AG10803 (cell line): ENCODE measurements around the gene NARS2.
A peak's percentile ranks its signal among the peaks of the same experiment; 100 is the strongest.

Experiments
- DNase-seq: peaks from one replicate; pipeline ENCODE4 v3.0.0; 2010; ENCODE audit warnings: low read depth
- H3K4me3 ChIP-seq: 2 replicates; pipeline ENCODE4 v1.5.1; 2011; ENCODE audit warnings: mild to moderate bottlenecking, low read length, control low read depth
- CTCF ChIP-seq: conservative IDR thresholded peaks from 2 replicates; pipeline ENCODE4 v1.5.1; 2011; ENCODE audit warnings: mild to moderate bottlenecking, low read length, control low read depth, inconsistent platforms

Gene NARS2

DNA sequence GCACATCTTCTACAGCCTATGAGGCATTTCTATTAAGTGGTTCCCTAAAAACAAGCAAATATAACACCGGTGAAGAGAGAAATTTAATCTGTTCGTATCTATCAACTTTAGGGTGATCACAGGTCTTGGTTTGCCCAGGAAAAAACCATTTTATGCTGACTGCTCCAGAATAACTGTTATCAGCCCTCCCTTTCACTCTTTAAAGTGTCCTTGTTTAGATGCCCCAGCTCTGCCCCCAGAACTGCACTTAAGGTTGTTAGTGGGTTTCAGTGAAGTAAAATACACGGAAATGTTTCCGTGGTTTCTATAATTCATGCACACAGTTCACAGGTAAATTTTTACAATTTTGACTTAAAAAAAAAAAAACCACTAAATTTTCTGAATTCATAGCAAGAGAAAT, 70.0 kb downstream of the NARS2 start:
- no peak for TF ChIP-seq CTCF
- DNase-seq: no peak
- no peak overlapping the region for H3K4me3 ChIP-seq

GRCh38 chr11:78504181-78504580, 70.5 kb downstream of the NARS2 start:
- no peak for TF ChIP-seq CTCF
- no peak overlapping the region for H3K4me3 ChIP-seq
- no peak for DNase-seq

DNA sequence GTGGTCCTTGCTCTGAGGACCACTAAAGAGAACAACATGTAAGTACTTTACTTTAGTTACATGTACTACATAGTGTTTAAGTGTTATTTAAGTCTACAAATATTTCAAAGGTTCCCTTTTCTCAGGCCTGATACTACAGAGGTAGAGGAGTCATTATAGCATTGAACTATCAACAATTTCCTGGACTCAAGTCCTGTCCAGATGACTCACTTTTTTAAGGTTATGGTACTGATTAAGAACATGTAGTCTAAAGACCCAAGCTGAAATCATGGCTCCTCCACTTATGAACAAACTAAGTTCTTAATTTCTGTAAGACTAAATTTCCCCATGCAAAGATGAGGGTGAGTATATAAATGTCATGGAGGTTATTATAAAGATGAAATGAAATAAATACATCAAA, 74.7 kb downstream of the NARS2 start:
- TF ChIP-seq CTCF: no peak
- peak; percentile 21 for DNase-seq
- H3K4me3 ChIP-seq: no peak overlapping the region

DNA sequence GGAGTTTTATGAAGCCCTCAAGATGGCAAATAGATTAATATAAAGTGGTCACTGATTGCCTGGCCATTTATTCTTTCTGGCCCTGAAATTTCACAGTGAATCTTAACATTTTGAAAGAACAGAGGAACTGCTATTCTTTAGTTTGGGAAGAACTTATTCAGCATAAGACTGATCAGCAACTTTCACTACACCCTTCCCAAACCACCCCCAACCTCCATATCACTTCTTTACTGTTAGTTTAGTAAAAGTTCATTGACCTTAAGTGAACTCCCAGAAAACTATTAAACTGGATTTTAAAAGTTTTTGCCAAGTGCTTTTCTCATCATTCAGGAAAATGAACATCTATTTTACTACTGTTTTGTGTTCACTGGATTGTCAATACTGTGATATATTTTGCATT, 77.4 kb downstream of the NARS2 start:
- DNase-seq: no peak
- H3K4me3 ChIP-seq: no peak overlapping the region
- TF ChIP-seq CTCF: no peak

DNA sequence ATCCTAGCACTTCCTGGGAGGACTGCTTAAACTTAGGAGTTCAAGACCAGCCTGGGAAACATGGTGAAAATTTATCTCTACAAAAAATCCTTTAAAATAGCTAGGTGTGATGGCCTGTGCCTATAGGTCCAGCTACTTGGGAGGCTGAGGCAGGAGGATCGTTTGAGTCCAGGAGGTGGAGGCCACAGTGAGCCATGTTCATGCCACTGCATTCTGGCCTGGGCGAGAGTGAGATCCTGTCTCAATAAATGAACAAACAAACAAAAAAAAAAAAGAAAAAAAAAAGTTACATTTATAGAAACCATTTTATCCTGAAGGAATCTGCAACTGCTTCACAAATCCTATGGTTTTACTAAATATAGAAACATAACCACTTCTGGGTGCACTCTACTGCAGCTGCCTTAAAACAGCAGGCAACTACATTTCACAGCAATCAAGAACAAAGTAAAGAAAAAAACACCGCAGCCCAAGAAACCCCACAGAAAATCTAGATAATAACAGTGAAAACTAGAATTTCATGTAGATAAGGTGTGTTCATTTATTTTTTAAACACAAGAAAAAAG, 81.2 kb downstream of the NARS2 start:
- no peak for DNase-seq
- TF ChIP-seq CTCF: no peak
- H3K4me3 ChIP-seq: no peak overlapping the region

- no peak for DNase-seq
- no peak overlapping the region for H3K4me3 ChIP-seq
- no peak for TF ChIP-seq CTCF
These were observed 81.7 kb downstream of the NARS2 start for GRCh38 chr11:78492973-78493372.

DNA sequence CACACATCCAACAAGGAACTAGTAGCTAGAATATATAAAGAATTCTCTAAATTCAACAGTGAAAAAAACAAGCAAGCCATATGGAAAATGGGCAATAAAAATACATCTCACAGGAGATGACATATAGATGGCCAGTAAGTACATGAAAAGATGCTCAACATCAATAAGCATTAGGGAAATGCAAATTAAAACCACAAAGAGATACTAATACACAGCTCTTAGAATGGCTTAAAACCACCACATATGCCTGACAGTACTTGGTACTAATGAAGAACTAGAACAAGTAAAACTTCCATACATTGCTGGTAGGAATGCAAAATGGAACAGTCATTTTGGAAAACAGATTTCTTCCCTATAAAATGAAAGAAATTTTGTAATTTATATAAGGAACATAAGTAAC, 85.5 kb downstream of the NARS2 start:
- no peak for DNase-seq
- H3K4me3 ChIP-seq: no peak overlapping the region
- TF ChIP-seq CTCF: no peak
